MCF 10A (cell line): ENCODE data around the gene ABCA8. TPM values are rescaled to one million over a fixed set of nuclear protein-coding genes. Genes with fewer than 3 reads are reported as not detected.

Source experiments
- BruUV-seq: library from RNA; stranded (reverse); fragments of 400-500 nt; replicated peaks from 2 replicates; lab custom pipeline; 2021; lab: Mats Ljungman, UMichigan
- CTCF ChIA-PET: fragments of 300-600 bp; sonication (Branson Sonifier 250); formaldehyde crosslinking; extraction: SDS; loops from one replicate; lab custom pipeline; 2021; ENCODE audit warnings: antibody characterized with exemption, inconsistent platforms; lab: Yijun Ruan, JAX
- POLR2A ChIA-PET: fragments of 300-600, 350-650 bp; sonication (Branson Sonifier 250); formaldehyde crosslinking; extraction: SDS; loops from one replicate; lab custom pipeline; 2020; ENCODE audit warnings: antibody characterized with exemption, inconsistent platforms; lab: Yijun Ruan, JAX
- DNase-seq: peaks from one replicate; pipeline ENCODE4 v3.0.0-alpha.2; 2018; ENCODE audit not compliant: unreplicated experiment
- H3K27ac Mint-ChIP-seq: one replicate; pipeline ENCODE4 v1.8.0; 2022; ENCODE audit warnings: mild to moderate bottlenecking, low read depth, mixed read lengths; ENCODE audit not compliant: unreplicated experiment
- H3K27me3 Mint-ChIP-seq: one replicate; pipeline ENCODE4 v1.8.0; 2022; ENCODE audit warnings: mixed read lengths; ENCODE audit not compliant: insufficient read depth, unreplicated experiment
- H3K36me3 Mint-ChIP-seq: one replicate; pipeline ENCODE4 v1.8.0; 2022; ENCODE audit warnings: mild to moderate bottlenecking, moderate library complexity, mixed read lengths; ENCODE audit not compliant: insufficient read depth, unreplicated experiment
- H3K4me1 Mint-ChIP-seq: one replicate; pipeline ENCODE4 v1.8.0; 2022; ENCODE audit warnings: mixed read lengths; ENCODE audit not compliant: insufficient read depth, unreplicated experiment
- H3K4me3 Mint-ChIP-seq: one replicate; pipeline ENCODE4 v1.8.0; 2022; ENCODE audit warnings: mild to moderate bottlenecking, moderate library complexity, mixed read lengths; ENCODE audit not compliant: unreplicated experiment
- H3K9me3 Mint-ChIP-seq: one replicate; pipeline ENCODE4 v1.8.0; 2022; ENCODE audit warnings: mixed read lengths; ENCODE audit not compliant: unreplicated experiment
- intact Hi-C: fragments of 100-400 bp; cut with micrococcal nuclease; formaldehyde crosslinking; loops from 2 replicates; pipeline ENCODE4 v1.14.1; 2022
- total RNA-seq: library from RNA; stranded (reverse); gene quantifications from 2 replicates; pipeline ENCODE4 v1.2.3, GENCODE V29; 2022
- TF ChIP-seq, protein P1 (sequence below): fragments of 200-600 bp; IDR thresholded peaks from one replicate; pipeline ENCODE4 v1.8.0; 2022; ENCODE audit warnings: antibody characterized with exemption, mild to moderate bottlenecking; ENCODE audit not compliant: unreplicated experiment

The ABCA8 gene
- total RNA-seq, 1 experiment from 2014 or later = 1.5 TPM

DNA sequence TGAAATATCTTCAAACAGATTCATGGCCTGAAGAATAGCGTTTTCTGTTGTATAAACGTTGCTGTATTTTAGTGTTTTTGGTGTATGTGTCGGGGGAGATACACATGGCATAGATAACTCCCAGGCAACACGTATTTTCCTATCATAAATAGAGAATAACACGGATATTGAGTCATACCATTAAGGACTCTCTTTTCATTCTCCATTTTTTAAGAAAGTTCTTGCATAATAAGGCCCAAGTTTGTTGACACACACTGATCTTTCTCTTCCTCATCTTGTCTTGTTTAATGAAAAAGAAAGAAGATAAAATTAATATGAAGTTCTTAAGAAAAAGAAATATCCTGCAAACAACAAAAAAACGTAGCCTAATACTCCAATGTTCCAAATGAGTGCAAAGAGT lies 13.4 kb downstream of the ABCA8 start:
- TF ChIP-seq, protein P1, sequence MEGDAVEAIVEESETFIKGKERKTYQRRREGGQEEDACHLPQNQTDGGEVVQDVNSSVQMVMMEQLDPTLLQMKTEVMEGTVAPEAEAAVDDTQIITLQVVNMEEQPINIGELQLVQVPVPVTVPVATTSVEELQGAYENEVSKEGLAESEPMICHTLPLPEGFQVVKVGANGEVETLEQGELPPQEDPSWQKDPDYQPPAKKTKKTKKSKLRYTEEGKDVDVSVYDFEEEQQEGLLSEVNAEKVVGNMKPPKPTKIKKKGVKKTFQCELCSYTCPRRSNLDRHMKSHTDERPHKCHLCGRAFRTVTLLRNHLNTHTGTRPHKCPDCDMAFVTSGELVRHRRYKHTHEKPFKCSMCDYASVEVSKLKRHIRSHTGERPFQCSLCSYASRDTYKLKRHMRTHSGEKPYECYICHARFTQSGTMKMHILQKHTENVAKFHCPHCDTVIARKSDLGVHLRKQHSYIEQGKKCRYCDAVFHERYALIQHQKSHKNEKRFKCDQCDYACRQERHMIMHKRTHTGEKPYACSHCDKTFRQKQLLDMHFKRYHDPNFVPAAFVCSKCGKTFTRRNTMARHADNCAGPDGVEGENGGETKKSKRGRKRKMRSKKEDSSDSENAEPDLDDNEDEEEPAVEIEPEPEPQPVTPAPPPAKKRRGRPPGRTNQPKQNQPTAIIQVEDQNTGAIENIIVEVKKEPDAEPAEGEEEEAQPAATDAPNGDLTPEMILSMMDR = no peak
- Mint-ChIP-seq H3K9me3 (no peaks in the 10 kb centered on the region), H3K4me3 (no peak overlapping the region), H3K4me1 (no peaks in the 10 kb centered on the region), H3K36me3 (no peaks in the 10 kb centered on the region), H3K27ac (no peak overlapping the region), H3K27me3 (no peaks in the 10 kb centered on the region)
- ChIA-PET POLR2A (interaction anchor here (0.6 kb wide), 1 partner anchor 140 kb away, joined by 4 read pairs; no protein-coding TSS in a partner anchor), CTCF (interaction anchor here (1.0 kb wide), 1 partner anchor 147 kb away, joined by 4 read pairs; no protein-coding TSS in a partner anchor)
- BruUV-seq = no TSS peak
- no peak for DNase-seq
- intact Hi-C loops = no loop called here

DNA sequence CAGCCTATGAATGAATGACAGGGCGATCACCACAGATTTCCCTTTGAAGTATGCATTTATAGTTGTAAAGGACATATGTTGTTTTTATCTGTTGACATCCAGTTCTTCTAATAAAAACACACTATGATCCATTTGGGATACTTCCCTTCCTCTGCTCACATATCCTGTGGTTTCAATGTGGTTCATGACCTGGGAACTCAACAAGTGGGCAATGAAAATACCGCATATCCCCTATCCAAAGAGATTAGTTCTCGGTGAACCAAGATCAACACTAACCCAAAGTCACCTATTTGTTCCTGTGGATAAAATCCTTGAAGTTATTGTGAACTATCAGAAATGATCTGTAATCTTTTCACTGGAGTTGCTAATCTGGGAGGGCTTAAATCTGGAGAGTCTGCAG lies 16.0 kb downstream of the ABCA8 start:
- Mint-ChIP-seq H3K4me1 (no peaks in the 10 kb centered on the region), H3K27me3 (no peaks in the 10 kb centered on the region), H3K9me3 (no peaks in the 10 kb centered on the region), H3K36me3 (no peaks in the 10 kb centered on the region), H3K4me3 (no peak overlapping the region), H3K27ac (no peak overlapping the region)
- DNase-seq = no peak
- intact Hi-C loops = no loop called here
- no TSS peak for BruUV-seq
- CTCF ChIA-PET = no interaction called here
- POLR2A ChIA-PET = no interaction called here
- TF ChIP-seq, protein P1 = no peak

DNA sequence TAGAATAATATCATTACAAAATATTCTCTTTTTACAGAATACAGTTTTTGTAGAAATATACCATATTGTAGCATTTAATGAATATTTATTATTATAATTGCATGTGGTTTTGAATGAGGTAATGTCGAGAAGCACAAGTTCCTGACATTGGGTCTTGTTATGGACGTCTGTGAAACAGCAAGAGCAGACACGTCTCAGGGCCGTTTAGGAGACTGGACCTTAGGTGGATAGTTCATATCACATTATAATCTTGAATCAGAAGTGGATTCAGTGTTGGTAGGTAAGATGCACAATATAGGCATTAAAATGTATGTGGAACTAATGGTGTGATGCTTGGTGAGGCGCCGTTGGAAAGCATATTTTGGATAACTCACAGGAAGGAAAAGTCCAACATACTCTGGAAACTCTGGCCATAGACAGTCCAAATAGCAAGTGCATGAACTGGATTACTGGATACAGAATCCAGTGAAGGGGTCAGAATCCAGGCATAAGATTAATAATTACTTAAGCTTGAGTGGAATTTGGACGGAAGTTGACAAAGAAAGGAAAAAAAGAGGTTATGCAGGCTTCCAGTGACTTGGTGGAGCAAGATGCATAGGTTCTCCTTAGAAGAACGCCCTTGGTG lies 17.2 kb downstream of the ABCA8 start:
- no peak overlapping the region for H3K27ac Mint-ChIP-seq
- CTCF ChIA-PET = no interaction called here
- POLR2A ChIA-PET = no interaction called here
- no peak for DNase-seq
- no peaks in the 10 kb centered on the region for H3K4me1 Mint-ChIP-seq
- no peak overlapping the region for H3K4me3 Mint-ChIP-seq
- no peaks in the 10 kb centered on the region for H3K9me3 Mint-ChIP-seq
- intact Hi-C loops = no loop called here
- H3K27me3 Mint-ChIP-seq = no peaks in the 10 kb centered on the region
- TF ChIP-seq, protein P1 = no peak
- no peaks in the 10 kb centered on the region for H3K36me3 Mint-ChIP-seq
- BruUV-seq = no TSS peak

DNA sequence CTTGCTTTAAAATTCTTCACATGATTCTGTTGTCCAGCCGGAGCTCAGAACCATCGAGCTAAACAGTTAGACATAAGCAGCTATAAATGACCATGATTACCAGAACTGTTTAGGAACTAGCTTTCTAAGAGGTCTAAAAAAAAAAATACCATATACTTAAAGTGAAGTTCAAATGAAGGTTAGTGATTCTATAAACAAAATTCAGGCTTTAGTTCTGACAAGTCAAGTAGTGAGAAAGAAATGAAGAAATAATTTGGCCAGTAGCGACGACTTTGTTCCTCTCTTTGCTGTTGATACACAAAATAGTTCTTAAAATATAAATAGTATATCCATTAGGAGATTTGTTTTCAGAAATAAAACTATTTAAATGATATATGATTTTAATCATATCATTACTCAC lies 27.7 kb downstream of the ABCA8 start:
- no peak overlapping the region for H3K4me3 Mint-ChIP-seq
- CTCF ChIA-PET = interaction anchor here (0.5 kb wide), 1 partner anchor 99 kb away, joined by 3 read pairs; no protein-coding TSS in a partner anchor
- no peak for DNase-seq
- H3K36me3 Mint-ChIP-seq = no peaks in the 10 kb centered on the region
- H3K9me3 Mint-ChIP-seq = no peaks in the 10 kb centered on the region
- no peaks in the 10 kb centered on the region for H3K27me3 Mint-ChIP-seq
- POLR2A ChIA-PET = interaction anchor here (1.0 kb wide), 1 partner anchor 17 kb away, joined by 4 read pairs; no protein-coding TSS in a partner anchor
- no TSS peak for BruUV-seq
- H3K27ac Mint-ChIP-seq = no peak overlapping the region
- TF ChIP-seq, protein P1 = no peak
- intact Hi-C loops = no loop called here
- no peaks in the 10 kb centered on the region for H3K4me1 Mint-ChIP-seq
